H1 (cell line): Measurements from ENCODE around the gene YRDC. TPM values are rescaled to one million over a fixed set of nuclear protein-coding genes. Genes with fewer than 3 reads are reported as not detected.

Source experiments
- CTCF ChIA-PET: fragments of 300-600 bp; sonication (Branson Sonifier 250); formaldehyde crosslinking; loops from one replicate; lab custom pipeline; 2021; ENCODE audit not compliant: partially characterized antibody; lab: Charles Lee
- POLR2A ChIA-PET: fragments of 300-600 bp; sonication (Branson Sonifier 250); formaldehyde crosslinking; loops from one replicate; lab custom pipeline; 2021; ENCODE audit warnings: inconsistent platforms; ENCODE audit not compliant: partially characterized antibody; lab: Charles Lee
- DNase-seq, 2 experiments: peaks; one replicate each; pipeline versions ENCODE4 v3.0.0 to v3.0.0-alpha.2; 2010 to 2022; ENCODE audit warnings: low spot score in 2 of 2, low read depth in 1 of 2, mixed read lengths in 1 of 2
- FAIRE-seq: peaks from 2 replicates; lab custom pipeline; 2011; peaks lifted over from hg19 to GRCh38; lab: Jason Lieb, UNC
- H2AFZ ChIP-seq: 2 replicates; pipeline ENCODE4 v1.8.1; 2012; ENCODE audit warnings: low read length, inconsistent platforms
- H2AK5ac ChIP-seq: 2 replicates; pipeline ENCODE4 v1.6.1; 2013; ENCODE audit warnings: low read depth, low read length
- H2BK120ac ChIP-seq: replicated peaks from 2 replicates; pipeline ENCODE3; 2013; ENCODE audit warnings: low read depth, low read length, inconsistent platforms
- H2BK12ac ChIP-seq: 2 replicates; pipeline ENCODE4 v1.6.1; 2013; ENCODE audit warnings: low read depth, low read length
- H2BK15ac ChIP-seq: 2 replicates; pipeline ENCODE4 v1.6.1; 2013; ENCODE audit warnings: low read length
- H2BK20ac ChIP-seq: 2 replicates; pipeline ENCODE4 v1.6.1; 2013; ENCODE audit warnings: low read length
- H2BK5ac ChIP-seq: 2 replicates; pipeline ENCODE4 v1.6.1; 2013; ENCODE audit warnings: low read depth, low read length
- H3K14ac ChIP-seq: 2 replicates; pipeline ENCODE4 v1.6.1; 2013; ENCODE audit warnings: inconsistent platforms; ENCODE audit not compliant: insufficient read length
- H3K18ac ChIP-seq: 2 replicates; pipeline ENCODE4 v1.6.1; 2013; ENCODE audit warnings: low read length; ENCODE audit errors: extremely low read depth
- H3K23ac ChIP-seq: 2 replicates; pipeline ENCODE4 v1.6.1; 2013; ENCODE audit warnings: inconsistent platforms; ENCODE audit not compliant: insufficient read length
- H3K23me2 ChIP-seq: 2 replicates; pipeline ENCODE4 v1.6.1; 2013; ENCODE audit warnings: low read depth, low read length
- H3K27ac ChIP-seq: 2 replicates; pipeline ENCODE4 v1.6.1; 2011; ENCODE audit warnings: low read depth, low read length, inconsistent platforms
- H3K27me3 ChIP-seq, 4 experiments: replicated peaks in 1 of 4; 1 replicate in 1 of 4; 2 replicates in 3 of 4; pipeline versions ENCODE4 v1.6.1 to v1.8.1; 2011 to 2013; ENCODE audit warnings: low read length in 3 of 4, mild to moderate bottlenecking in 3 of 4, inconsistent platforms in 2 of 4, mixed read lengths in 2 of 4, moderate library complexity in 1 of 4; ENCODE audit not compliant: control insufficient read depth in 3 of 4, insufficient read depth in 3 of 4; ENCODE audit errors: extremely low read depth in 1 of 4
- H3K36me3 ChIP-seq, 4 experiments: 2 replicates each; pipeline versions ENCODE4 v1.6.1 to v1.8.1; 2011 to 2013; ENCODE audit warnings: mild to moderate bottlenecking in 4 of 4, low read length in 3 of 4, moderate library complexity in 2 of 4, control low read depth in 1 of 4, inconsistent platforms in 1 of 4; ENCODE audit not compliant: insufficient read depth in 4 of 4, control insufficient read depth in 2 of 4
- H3K4ac ChIP-seq: replicated peaks from 2 replicates; pipeline ENCODE3; 2013; ENCODE audit warnings: low read length, low read depth, mixed read lengths, inconsistent platforms; ENCODE audit not compliant: insufficient read length
- H3K4me1 ChIP-seq, 4 experiments: replicated peaks in 1 of 4; 1 replicate in 1 of 4; 2 replicates in 3 of 4; pipeline versions ENCODE4 v1.6.1 to v1.8.1; 2011 to 2013; ENCODE audit warnings: low read length in 3 of 4, inconsistent platforms in 2 of 4, mixed read lengths in 1 of 4; ENCODE audit not compliant: insufficient read depth in 4 of 4, control insufficient read depth in 3 of 4
- H3K4me2 ChIP-seq, 2 experiments: 2 replicates each; pipeline versions ENCODE4 v1.6.1 to v1.8.1; 2011 to 2013; ENCODE audit warnings: low read depth in 2 of 2, low read length in 2 of 2, control low read depth in 1 of 2, inconsistent platforms in 1 of 2, mild to moderate bottlenecking in 1 of 2; ENCODE audit not compliant: insufficient read depth in 1 of 2
- H3K4me3 ChIP-seq, 4 experiments: fragments of 200-600, 300-600 bp in 1 of 4; sonication (generic), shearing (Covaris generic), sonication (Bioruptor Twin) in 1 of 4; 2 replicates each; pipeline versions ENCODE4 v1.5.1 to v1.8.1; 2011 to 2016; ENCODE audit warnings: low read length in 4 of 4, low read depth in 3 of 4, control low read depth in 2 of 4, inconsistent platforms in 2 of 4, mild to moderate bottlenecking in 2 of 4, mixed read lengths in 1 of 4, moderate library complexity in 1 of 4; ENCODE audit not compliant: insufficient read depth in 2 of 4; ENCODE audit errors: extremely low read depth in 1 of 4
- H3K56ac ChIP-seq: replicated peaks from 2 replicates; pipeline ENCODE3; 2013; ENCODE audit warnings: low read depth, mild to moderate bottlenecking, mixed read lengths, low read length, inconsistent platforms; ENCODE audit not compliant: insufficient read length
- H3K79me1 ChIP-seq: 2 replicates; pipeline ENCODE4 v1.6.1; 2013; ENCODE audit warnings: low read depth, low read length, control low read depth
- H3K79me2 ChIP-seq, 2 experiments: 2 replicates each; pipeline versions ENCODE4 v1.6.1 to v1.8.1; 2012 to 2013; ENCODE audit warnings: low read length in 2 of 2, mild to moderate bottlenecking in 2 of 2, inconsistent platforms in 1 of 2; ENCODE audit not compliant: insufficient read depth in 2 of 2, control insufficient read depth in 1 of 2
- H3K9ac ChIP-seq, 4 experiments: replicated peaks in 1 of 4; 1 replicate in 1 of 4; 2 replicates in 3 of 4; pipeline versions ENCODE4 v1.6.1 to v1.8.1; 2011 to 2013; ENCODE audit warnings: low read depth in 3 of 4, low read length in 3 of 4, control low read depth in 2 of 4, mild to moderate bottlenecking in 2 of 4, moderate library complexity in 2 of 4, inconsistent platforms in 1 of 4; ENCODE audit errors: extremely low read depth in 1 of 4
- H3K9me3 ChIP-seq, 2 experiments: 2 replicates each; pipeline versions ENCODE4 v1.6.1 to v1.8.1; 2012 to 2013; ENCODE audit warnings: mild to moderate bottlenecking in 2 of 2, moderate library complexity in 2 of 2, control low read depth in 1 of 2, inconsistent platforms in 1 of 2, low read depth in 1 of 2, low read length in 1 of 2, mixed read lengths in 1 of 2; ENCODE audit not compliant: insufficient read depth in 2 of 2
- H4K20me1 ChIP-seq, 2 experiments: replicated peaks in 1 of 2; 2 replicates each; pipeline versions ENCODE3 to v1.8.1; 2011 to 2013; ENCODE audit warnings: inconsistent platforms in 2 of 2, low read length in 2 of 2, mild to moderate bottlenecking in 1 of 2; ENCODE audit not compliant: insufficient read depth in 2 of 2, control insufficient read depth in 1 of 2
- H4K5ac ChIP-seq: 2 replicates; pipeline ENCODE4 v1.6.1; 2013; ENCODE audit warnings: low read length, low read depth, mixed read lengths, inconsistent platforms; ENCODE audit not compliant: insufficient read length
- H4K8ac ChIP-seq: 2 replicates; pipeline ENCODE4 v1.8.0; 2013; ENCODE audit warnings: mild to moderate bottlenecking, moderate library complexity, low read length, inconsistent platforms; ENCODE audit not compliant: insufficient read depth; ENCODE audit errors: extremely low read depth
- H4K91ac ChIP-seq: replicated peaks from 2 replicates; pipeline ENCODE3; 2013; ENCODE audit warnings: low read length, mixed read lengths, inconsistent platforms; ENCODE audit not compliant: insufficient read length
- FOSL1 ChIP-seq: IDR thresholded peaks from 2 replicates; pipeline ENCODE4 v1.6.1; 2011; ENCODE audit warnings: mild to moderate bottlenecking, low read depth, low read length, moderate library complexity; ENCODE audit not compliant: insufficient read depth
- JUND ChIP-seq: IDR thresholded peaks from 2 replicates; pipeline ENCODE4 v1.6.1; 2011; ENCODE audit warnings: mild to moderate bottlenecking, improper control_type of control experiment, low read length
- PHF8 ChIP-seq: fragments of 200-600 bp; sonication (generic); conservative IDR thresholded peaks from 2 replicates; pipeline ENCODE4 v1.7.1; 2012; ENCODE audit warnings: low read depth, mild to moderate bottlenecking, inconsistent platforms, low read length, moderate library complexity
- SIN3A ChIP-seq, 2 experiments: IDR thresholded peaks in 1 of 2; conservative IDR thresholded peaks in 1 of 2; 2 replicates each; pipeline ENCODE4 v1.6.1; 2011 to 2012; ENCODE audit warnings: low read length in 2 of 2, improper control_type of control experiment in 1 of 2, low read depth in 1 of 2, mild to moderate bottlenecking in 1 of 2
- TEAD4 ChIP-seq: IDR thresholded peaks from 2 replicates; pipeline ENCODE4 v1.6.1; 2012; ENCODE audit warnings: low read depth, low read length, inconsistent platforms, mixed read lengths
- WGBS, 2 experiments: shearing (Covaris generic) in 1 of 2; methylation state at CpG; one replicate each; pipeline versions ENCODE4 v1.1.6 to v1.1.7; 2013 to 2015; ENCODE audit warnings: low lambda C conversion rate in 2 of 2, mixed read lengths in 2 of 2, inconsistent platforms in 1 of 2, low coverage in 1 of 2, missing lambda C conversion rate in 1 of 2; ENCODE audit not compliant: insufficient replicate concordance in 2 of 2, insufficient coverage in 1 of 2, insufficient read length in 1 of 2; ENCODE audit errors: extremely low coverage in 1 of 2, missing lambda C conversion rate in 1 of 2; 5-methylcytosine and 5-hydroxymethylcytosine counted together
- polyA plus RNA-seq, 7 experiments: library from polyadenylated mRNA; depleted of rRNA in 3 of 7; stranded (reverse) in 5 of 7; unstranded in 2 of 7; fragments of >200 nt in 5 of 7; fragments of 200-250 nt in 2 of 7; gene quantifications; 1 replicate in 5 of 7; 2 replicates in 1 of 7; 4 replicates in 1 of 7; pipeline versions ENCODE4 v1.2.1 to v1.2.3, GENCODE V29; 2011 to 2013; ENCODE audit warnings: missing spikeins in 2 of 7, mixed read lengths in 2 of 7
- total RNA-seq: library from RNA; stranded (reverse); fragmentation: NEBNext Ultra II Directional; extraction: Animal tissue kit (Norgen Biotek cat#: 25700); gene quantifications from 2 replicates; pipeline ENCODE4 v1.2.1, GENCODE V29; 2021
- TF ChIP-seq, protein P1 (sequence below): IDR thresholded peaks from 2 replicates; pipeline ENCODE4 v1.6.1; 2012; ENCODE audit warnings: inconsistent platforms

YRDC gene
- total and polyA plus RNA-seq, 2 of the 8 experiments (the other 6 are each of a cell fraction or from before 2014, with no cell fraction given): 21.1 to 21.6 TPM

DNA sequence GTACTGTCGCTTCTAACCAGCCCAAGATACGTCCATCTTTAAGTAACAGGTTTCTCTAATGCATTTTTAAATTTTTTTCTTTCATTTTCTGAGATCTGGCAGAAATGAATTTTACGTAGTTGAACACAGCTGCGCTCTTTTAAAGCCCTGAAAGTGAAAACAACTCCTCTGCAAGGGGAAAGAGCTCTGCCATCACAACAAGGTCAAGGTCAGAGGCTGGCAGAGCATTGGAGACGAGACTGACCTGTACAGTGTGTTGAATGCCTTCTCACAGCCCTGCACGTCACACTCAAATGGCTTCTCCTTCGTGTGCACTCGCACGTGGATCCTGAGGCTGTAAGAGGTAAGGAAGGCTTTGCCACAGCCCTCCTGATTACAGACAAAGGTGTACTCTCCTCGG is 31.7 kb upstream of the YRDC start:
- no peak overlapping the region for H2BK12ac ChIP-seq
- TF ChIP-seq FOSL1: no peak
- TF ChIP-seq SIN3A (conservative IDR thresholded peaks at IDR 0.05 in 1 of 2, IDR thresholded peaks at IDR 0.05 in 1 of 2; ENCODE audit: low read depth in 1 of 2, low read length in 2 of 2): no peak
- no peak for TF ChIP-seq JUND
- no peak for TF ChIP-seq PHF8
- TF ChIP-seq, protein P1, sequence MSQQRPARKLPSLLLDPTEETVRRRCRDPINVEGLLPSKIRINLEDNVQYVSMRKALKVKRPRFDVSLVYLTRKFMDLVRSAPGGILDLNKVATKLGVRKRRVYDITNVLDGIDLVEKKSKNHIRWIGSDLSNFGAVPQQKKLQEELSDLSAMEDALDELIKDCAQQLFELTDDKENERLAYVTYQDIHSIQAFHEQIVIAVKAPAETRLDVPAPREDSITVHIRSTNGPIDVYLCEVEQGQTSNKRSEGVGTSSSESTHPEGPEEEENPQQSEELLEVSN: no peak
- TF ChIP-seq TEAD4: no peak
- TF ChIP-seq, all 59 proteins: peak for 0
- Histone ChIP-seq H3K14ac (no peak overlapping the region), H4K20me1 (peaks cover 4 to 8% of the 10 kb centered on the region in 2 experiments), H3K4me3 (no peak overlapping the region), H3K79me2 (no peaks in the 10 kb centered on the region; a peak in 2 of 4 replicates), H3K36me3 (peaks cover 5 to 34% (median 20%) of the 10 kb centered on the region in 4 experiments; a peak in 7 of 8 replicates), H3K9me3 (no peaks in the 10 kb centered on the region), H2BK20ac (no peak overlapping the region), H3K56ac (no peak overlapping the region), H3K27ac (no peak overlapping the region), H2BK15ac (no peak overlapping the region), H3K27me3 (no peaks in the 10 kb centered on the region), H2BK120ac (no peak overlapping the region), H3K4ac (no peak overlapping the region), H3K4me2 (no peak overlapping the region), H3K23ac (no peak overlapping the region), H4K91ac (no peak overlapping the region), H3K79me1 (no peaks in the 10 kb centered on the region), H2BK5ac (no peak overlapping the region), H2AFZ (no peak overlapping the region), H3K4me1 (no peaks in the 10 kb centered on the region), H4K8ac (no peak overlapping the region; the same call in 1 of the 2 replicates), H3K23me2 (no peaks in the 10 kb centered on the region), H3K18ac (no peak overlapping the region), H3K9ac (no peak overlapping the region), H2AK5ac (no peak overlapping the region), H4K5ac (no peak overlapping the region)
- ChIA-PET POLR2A (interaction anchor here (1.6 kb wide), 1 partner anchor 9 kb away, joined by 3 read pairs; no protein-coding TSS in a partner anchor), CTCF (interaction anchor here (0.6 to 1.4 kb wide), 4 partner anchors 20 to 193 kb away, joined by 3 to 5 read pairs (median 4); partner anchors contain the start of gene MTF1)
- no peak for FAIRE-seq
- WGBS, 2 experiments: 92% methylated on average over 10 of the region's 10 CpGs; no CpG with 5 or more reads in 1 of the 2 experiments
- no peak for DNase-seq
